Sigmoid colon (tissue), 4 donors: Measurements from ENCODE around the gene TMEM225B.

Source experiments
- EP300 ChIP-seq, 4 donors: sonication (generic); formaldehyde crosslinking; IDR thresholded peaks; one replicate each; pipeline ENCODE4 v1.6.1; 2017; ENCODE audit warnings: antibody characterized with exemption in 4 of 4
- POLR2A ChIP-seq, 2 donors: fragments of 450-650 bp; IDR thresholded peaks; one replicate each; pipeline ENCODE4 v1.6.1; 2016; ENCODE audit warnings: antibody characterized with exemption in 2 of 2, mild to moderate bottlenecking in 2 of 2, moderate library complexity in 2 of 2
- TF ChIP-seq, protein P1 (sequence below), 4 experiments: fragments of 450-650 bp in 3 of 4; fragments of 200-600 bp in 1 of 4; IDR thresholded peaks; one replicate each; pipeline ENCODE4 v1.5.1; 2016 to 2019; ENCODE audit warnings: antibody characterized with exemption in 4 of 4, mild to moderate bottlenecking in 3 of 4, moderate library complexity in 2 of 4

DNA sequence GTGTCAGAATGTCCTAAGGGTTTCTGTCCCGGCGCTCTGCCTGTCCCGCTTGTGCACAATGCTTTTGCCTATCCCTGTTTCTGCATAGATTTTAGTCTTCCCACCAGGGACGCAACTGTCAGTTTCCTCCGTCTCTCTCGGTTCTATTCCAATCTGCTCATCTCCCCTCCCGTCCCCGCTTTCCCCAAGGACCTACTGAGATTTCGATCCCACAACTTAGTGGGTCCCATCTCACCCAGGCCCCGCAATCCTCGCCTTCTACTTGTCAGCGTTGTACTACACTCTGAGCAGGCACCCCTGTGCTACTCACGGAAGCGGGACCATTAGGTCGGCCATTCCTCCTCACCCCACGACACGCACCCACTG, 40.1 kb upstream of the TMEM225B start:
- TF ChIP-seq, protein P1, sequence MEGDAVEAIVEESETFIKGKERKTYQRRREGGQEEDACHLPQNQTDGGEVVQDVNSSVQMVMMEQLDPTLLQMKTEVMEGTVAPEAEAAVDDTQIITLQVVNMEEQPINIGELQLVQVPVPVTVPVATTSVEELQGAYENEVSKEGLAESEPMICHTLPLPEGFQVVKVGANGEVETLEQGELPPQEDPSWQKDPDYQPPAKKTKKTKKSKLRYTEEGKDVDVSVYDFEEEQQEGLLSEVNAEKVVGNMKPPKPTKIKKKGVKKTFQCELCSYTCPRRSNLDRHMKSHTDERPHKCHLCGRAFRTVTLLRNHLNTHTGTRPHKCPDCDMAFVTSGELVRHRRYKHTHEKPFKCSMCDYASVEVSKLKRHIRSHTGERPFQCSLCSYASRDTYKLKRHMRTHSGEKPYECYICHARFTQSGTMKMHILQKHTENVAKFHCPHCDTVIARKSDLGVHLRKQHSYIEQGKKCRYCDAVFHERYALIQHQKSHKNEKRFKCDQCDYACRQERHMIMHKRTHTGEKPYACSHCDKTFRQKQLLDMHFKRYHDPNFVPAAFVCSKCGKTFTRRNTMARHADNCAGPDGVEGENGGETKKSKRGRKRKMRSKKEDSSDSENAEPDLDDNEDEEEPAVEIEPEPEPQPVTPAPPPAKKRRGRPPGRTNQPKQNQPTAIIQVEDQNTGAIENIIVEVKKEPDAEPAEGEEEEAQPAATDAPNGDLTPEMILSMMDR (IDR thresholded peaks at IDR 0.05), result no peak
- no peak for TF ChIP-seq POLR2A (IDR thresholded peaks at IDR 0.05)
- no peak for TF ChIP-seq EP300 (IDR thresholded peaks at IDR 0.05)
